Caco-2 (cell line): ENCODE data around the gene TP53BP1. TPM values are rescaled to one million over a fixed set of nuclear protein-coding genes. Genes with fewer than 3 reads are reported as not detected.
A peak's percentile ranks its signal among the peaks of the same experiment; 100 is the strongest.

Experiments
- BruUV-seq: library from RNA; stranded (reverse); fragments of 400-500 nt; replicated peaks from 2 replicates; lab custom pipeline; 2021; lab: Mats Ljungman, UMichigan
- CTCF ChIA-PET: fragments of 300-600 bp; sonication (Branson Sonifier 250); formaldehyde crosslinking; loops from one replicate; lab custom pipeline; 2022; ENCODE audit warnings: antibody characterized with exemption; lab: Charles Lee
- POLR2A ChIA-PET: fragments of 300-600 bp; sonication (Branson Sonifier 250); formaldehyde crosslinking; loops from one replicate; lab custom pipeline; 2022; ENCODE audit warnings: antibody characterized with exemption; lab: Charles Lee
- DNase-seq, 2 experiments: peaks; one replicate each; pipeline versions ENCODE4 v3.0.0 to v3.0.0-alpha.2; 2020 to 2022
- H3K27me3 ChIP-seq: replicated peaks from 2 replicates; pipeline ENCODE4 v1.6.0; 2011; ENCODE audit warnings: low read length; ENCODE audit not compliant: control insufficient read depth, insufficient read depth
- H3K36me3 ChIP-seq: 2 replicates; pipeline ENCODE4 v1.5.1; 2011; ENCODE audit warnings: low read length; ENCODE audit not compliant: control insufficient read depth, insufficient read depth
- H3K4me1 ChIP-seq: fragments of 250-450 bp; sonication (Bioruptor Pico); 2 replicates; pipeline ENCODE4 v1.5.1; 2020; ENCODE audit warnings: mild to moderate bottlenecking
- H3K4me3 ChIP-seq: 2 replicates; pipeline ENCODE4 v1.5.1; 2011; ENCODE audit warnings: low read depth, mild to moderate bottlenecking, control low read depth, low read length
- H3K9me3 ChIP-seq: fragments of 250-450 bp; sonication (Bioruptor Pico); 2 replicates; pipeline ENCODE4 v1.5.1; 2020; ENCODE audit warnings: mild to moderate bottlenecking, moderate library complexity
- H3K27ac Mint-ChIP-seq: one replicate; pipeline ENCODE4 v1.8.0; 2022; ENCODE audit warnings: mixed read lengths; ENCODE audit not compliant: unreplicated experiment
- H3K27me3 Mint-ChIP-seq: one replicate; pipeline ENCODE4 v1.8.0; 2022; ENCODE audit warnings: mixed read lengths; ENCODE audit not compliant: insufficient read depth, unreplicated experiment
- H3K36me3 Mint-ChIP-seq: one replicate; pipeline ENCODE4 v1.8.0; 2022; ENCODE audit warnings: mild to moderate bottlenecking, mixed read lengths; ENCODE audit not compliant: insufficient read depth, unreplicated experiment
- H3K4me1 Mint-ChIP-seq: one replicate; pipeline ENCODE4 v1.8.0; 2022; ENCODE audit warnings: low read depth, mixed read lengths; ENCODE audit not compliant: unreplicated experiment
- H3K4me3 Mint-ChIP-seq: one replicate; pipeline ENCODE4 v1.8.0; 2022; ENCODE audit warnings: mild to moderate bottlenecking, moderate library complexity, mixed read lengths; ENCODE audit not compliant: unreplicated experiment
- H3K9me3 Mint-ChIP-seq: one replicate; pipeline ENCODE4 v1.8.0; 2022; ENCODE audit warnings: mixed read lengths; ENCODE audit not compliant: unreplicated experiment
- intact Hi-C: fragments of 100-400 bp; cut with micrococcal nuclease; formaldehyde crosslinking; loops from one replicate; pipeline ENCODE4 v1.10.0; 2022; ENCODE audit not compliant: unreplicated experiment
- total RNA-seq: library from RNA; stranded (reverse); gene quantifications from 2 replicates; pipeline ENCODE4 v1.2.3, GENCODE V29; 2022
- TF ChIP-seq, protein P1 (sequence below), 2 experiments: fragments of 200-600 bp in 1 of 2; IDR thresholded peaks; 1 replicate in 1 of 2; 2 replicates in 1 of 2; pipeline versions ENCODE4 v1.5.1 to v1.8.0; 2011 to 2022; ENCODE audit warnings: antibody characterized with exemption in 1 of 2, control low read depth in 1 of 2, inconsistent platforms in 1 of 2, low read depth in 1 of 2, low read length in 1 of 2, mild to moderate bottlenecking in 1 of 2, moderate library complexity in 1 of 2; ENCODE audit not compliant: insufficient read depth in 1 of 2, severe bottlenecking in 1 of 2, unreplicated experiment in 1 of 2

Gene TP53BP1
- total RNA-seq, 1 experiment from 2014 or later, result 39.8 TPM

DNA sequence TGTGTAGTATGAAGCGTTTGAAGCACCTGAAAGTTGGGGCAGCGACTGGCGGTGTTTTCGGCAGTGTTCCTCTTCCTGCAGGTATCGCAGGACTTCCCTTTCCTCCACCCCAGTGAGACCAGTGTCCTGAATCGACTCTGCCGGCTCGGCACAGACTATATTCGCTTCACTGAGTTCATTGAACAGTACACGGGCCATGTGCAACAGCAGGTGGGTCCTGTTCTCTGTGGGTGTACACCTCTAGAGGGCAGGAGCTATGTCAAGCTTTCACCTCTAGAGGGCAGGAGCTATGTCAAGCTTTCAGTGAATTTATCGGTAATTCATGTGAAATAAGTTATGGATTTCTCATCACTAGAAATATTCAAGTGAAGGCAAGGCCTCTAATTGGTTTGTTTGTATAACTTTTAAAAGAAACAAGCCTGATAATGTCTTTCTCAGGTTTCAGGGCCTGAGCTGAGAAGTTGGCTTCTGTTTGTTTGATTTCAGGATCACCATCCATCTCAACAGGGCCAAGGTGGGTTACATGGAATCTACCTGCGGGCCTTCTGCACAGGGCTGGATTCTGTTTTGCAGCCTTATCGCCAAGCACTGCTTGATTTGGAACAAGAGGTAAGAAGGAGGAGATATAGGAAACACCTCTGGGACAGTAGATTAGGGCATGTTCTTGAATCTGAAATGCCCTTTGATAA is 116.8 kb downstream of the TP53BP1 start:
- peaks cover 7% of the 10 kb centered on the region for H3K4me1 Mint-ChIP-seq
- H3K9me3 ChIP-seq, result no peaks in the 10 kb centered on the region
- H3K27me3 ChIP-seq, result no peaks in the 10 kb centered on the region
- intact Hi-C loops, result no loop called here
- no TSS peak for BruUV-seq
- POLR2A ChIA-PET, result interaction anchor here (0.6 kb wide), 1 partner anchor 370 kb away, joined by 3 read pairs; the partner anchor contains the start of gene PDIA3
- TF ChIP-seq, protein P1, sequence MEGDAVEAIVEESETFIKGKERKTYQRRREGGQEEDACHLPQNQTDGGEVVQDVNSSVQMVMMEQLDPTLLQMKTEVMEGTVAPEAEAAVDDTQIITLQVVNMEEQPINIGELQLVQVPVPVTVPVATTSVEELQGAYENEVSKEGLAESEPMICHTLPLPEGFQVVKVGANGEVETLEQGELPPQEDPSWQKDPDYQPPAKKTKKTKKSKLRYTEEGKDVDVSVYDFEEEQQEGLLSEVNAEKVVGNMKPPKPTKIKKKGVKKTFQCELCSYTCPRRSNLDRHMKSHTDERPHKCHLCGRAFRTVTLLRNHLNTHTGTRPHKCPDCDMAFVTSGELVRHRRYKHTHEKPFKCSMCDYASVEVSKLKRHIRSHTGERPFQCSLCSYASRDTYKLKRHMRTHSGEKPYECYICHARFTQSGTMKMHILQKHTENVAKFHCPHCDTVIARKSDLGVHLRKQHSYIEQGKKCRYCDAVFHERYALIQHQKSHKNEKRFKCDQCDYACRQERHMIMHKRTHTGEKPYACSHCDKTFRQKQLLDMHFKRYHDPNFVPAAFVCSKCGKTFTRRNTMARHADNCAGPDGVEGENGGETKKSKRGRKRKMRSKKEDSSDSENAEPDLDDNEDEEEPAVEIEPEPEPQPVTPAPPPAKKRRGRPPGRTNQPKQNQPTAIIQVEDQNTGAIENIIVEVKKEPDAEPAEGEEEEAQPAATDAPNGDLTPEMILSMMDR (IDR thresholded peaks at IDR 0.05; ENCODE audit: insufficient read depth in 1 of 2, low read depth in 1 of 2, low read length in 1 of 2, severe bottlenecking in 1 of 2, unreplicated experiment in 1 of 2), result peak; percentile 69 to 83
- H3K4me3 Mint-ChIP-seq, result no peak overlapping the region
- H3K9me3 Mint-ChIP-seq, result no peaks in the 10 kb centered on the region
- no peaks in the 10 kb centered on the region for H3K36me3 ChIP-seq
- peaks cover 45% of the 10 kb centered on the region for H3K36me3 Mint-ChIP-seq
- peaks cover 6% of the 10 kb centered on the region; the same call in 1 of the 2 replicates for H3K4me1 ChIP-seq
- no peak overlapping the region for H3K27ac Mint-ChIP-seq
- no peaks in the 10 kb centered on the region for H3K27me3 Mint-ChIP-seq
- H3K4me3 ChIP-seq, result no peak overlapping the region
- CTCF ChIA-PET, result interaction anchor here (0.5 to 1.0 kb wide), 8 partner anchors 11 to 827 kb away, joined by 3 to 6 read pairs (median 4); no protein-coding TSS in a partner anchor
- peak; percentile 51 for DNase-seq

DNA sequence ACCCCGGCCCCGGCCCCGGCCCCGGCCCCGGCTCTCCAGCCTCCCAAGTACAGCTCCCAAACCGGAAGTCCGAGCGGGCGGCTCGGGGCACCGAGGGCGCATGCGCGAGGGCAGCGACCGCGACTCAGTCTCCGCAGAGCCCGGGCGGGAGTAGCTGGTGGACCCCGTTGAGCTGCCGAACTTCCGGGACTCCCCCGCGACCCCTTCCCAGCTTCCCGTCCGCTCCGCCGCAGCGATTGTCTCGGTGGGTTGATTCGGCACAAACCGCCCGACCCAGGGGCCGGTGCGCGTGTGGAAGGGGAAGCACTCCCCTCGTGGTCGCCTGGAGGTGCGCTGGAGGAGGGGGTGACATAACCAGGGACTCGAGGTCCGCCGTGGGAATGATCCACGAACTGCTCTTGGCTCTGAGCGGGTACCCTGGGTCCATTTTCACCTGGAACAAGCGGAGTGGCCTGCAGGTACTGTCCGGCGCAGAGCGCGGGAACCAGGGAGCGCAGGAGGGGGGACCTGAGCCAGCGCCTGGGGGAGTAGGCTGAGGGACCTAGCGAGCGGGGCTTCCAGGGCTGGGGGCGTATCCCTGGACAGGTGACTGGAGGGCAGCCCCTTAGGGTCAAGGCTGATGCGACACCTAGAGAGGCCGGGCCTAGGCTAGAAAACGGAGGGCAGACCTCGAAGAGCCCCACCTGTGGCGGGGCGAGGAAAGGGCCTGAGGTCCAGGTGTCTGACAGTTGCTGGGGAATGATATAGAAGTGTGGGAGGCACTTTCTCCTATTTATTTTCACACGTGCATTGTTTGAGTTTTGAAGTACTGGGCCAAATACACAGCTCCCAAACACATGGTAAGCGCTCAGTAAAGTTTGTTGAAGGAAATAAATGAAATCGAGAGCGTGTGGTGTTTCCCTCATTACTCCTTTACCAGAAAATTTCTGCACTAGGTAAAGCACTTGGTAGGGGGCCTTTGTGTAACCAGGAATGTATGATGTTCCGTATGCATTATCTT is 121.7 kb downstream of the TP53BP1 start, which contains the start of the genes TUBGCP4 and ZSCAN29:
Gene TUBGCP4, plus strand, starts transcription at position 127 of the 1,000 bp plus-strand sequence. Its CDS starts 254 bp downstream, at position 381.
Gene ZSCAN29, minus strand, starts transcription at position 69 of the 1,000 bp plus-strand sequence. CDS start 1,130 bp downstream, outside the sequence.
- Mint-ChIP-seq H3K4me3 (peak within 1 kb of the TSS; percentile 93), H3K27me3 (no peaks in the 10 kb centered on the region), H3K27ac (peak within 1 kb of the TSS; percentile 93), H3K36me3 (peaks cover 51% of the 10 kb centered on the region), H3K4me1 (peaks cover 14% of the 10 kb centered on the region), H3K9me3 (peaks cover 3% of the 10 kb centered on the region)
- TSS peak; percentile 38 for BruUV-seq
- H3K9me3 ChIP-seq, result peaks cover 2% of the 10 kb centered on the region; the same call in 1 of the 2 replicates
- H3K4me3 ChIP-seq, result peak within 1 kb of the TSS; percentile 77
- TF ChIP-seq, protein P1 (IDR thresholded peaks at IDR 0.05; ENCODE audit: insufficient read depth in 1 of 2, low read depth in 1 of 2, low read length in 1 of 2, severe bottlenecking in 1 of 2, unreplicated experiment in 1 of 2), result peak; percentile 50 to 77
- ChIA-PET CTCF (interaction anchor here (0.6 to 1.5 kb wide), 3 partner anchors 16 to 146 kb away, joined by 3 to 5 read pairs (median 3); no protein-coding TSS in a partner anchor), POLR2A (interaction anchor here (0.6 to 1.1 kb wide), 6 partner anchors 14 to 796 kb away, joined by 3 to 8 read pairs (median 4); partner anchors contain the start of gene STARD9)
- intact Hi-C loops, result loop anchor here (1.0 kb wide), 1 partner anchor 41 kb away; the partner anchor contains the start of gene LCMT2
- no peaks in the 10 kb centered on the region for H3K27me3 ChIP-seq
- H3K36me3 ChIP-seq, result peaks cover 1% of the 10 kb centered on the region; the same call in 1 of the 2 replicates
- peak; percentile 86 to 91 for DNase-seq
- peaks cover 10% of the 10 kb centered on the region for H3K4me1 ChIP-seq
